ENCODE results near the gene SLC7A14.
"Not testable (repeated sequence)": the region's sequence is repeated elsewhere in the genome, so short reads cannot be mapped to it uniquely, and the experiment has no call there.

SLC7A14 gene

DNA sequence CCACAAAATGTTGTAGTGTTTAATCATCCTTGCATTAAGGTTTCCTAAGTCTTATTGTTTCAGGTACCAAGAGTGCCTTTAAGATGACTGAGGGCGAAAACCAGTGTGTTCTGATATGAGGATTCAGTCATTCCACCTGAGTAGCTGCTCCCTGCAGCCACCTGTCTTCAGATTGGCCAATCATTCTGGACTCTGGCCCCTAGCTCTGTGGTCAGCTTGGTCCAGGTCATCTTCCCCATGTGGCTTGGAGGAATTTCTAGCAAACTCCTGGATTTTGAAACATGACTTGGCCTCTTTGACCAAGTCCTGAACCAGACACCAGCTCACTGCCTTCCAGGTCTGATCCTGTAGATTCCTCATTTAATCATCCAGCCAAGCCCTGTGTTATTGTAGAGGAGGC is 7.8 kb upstream of the SLC7A14 start:
- DNase-seq (ENCODE audit: low read depth), result no peak

DNA sequence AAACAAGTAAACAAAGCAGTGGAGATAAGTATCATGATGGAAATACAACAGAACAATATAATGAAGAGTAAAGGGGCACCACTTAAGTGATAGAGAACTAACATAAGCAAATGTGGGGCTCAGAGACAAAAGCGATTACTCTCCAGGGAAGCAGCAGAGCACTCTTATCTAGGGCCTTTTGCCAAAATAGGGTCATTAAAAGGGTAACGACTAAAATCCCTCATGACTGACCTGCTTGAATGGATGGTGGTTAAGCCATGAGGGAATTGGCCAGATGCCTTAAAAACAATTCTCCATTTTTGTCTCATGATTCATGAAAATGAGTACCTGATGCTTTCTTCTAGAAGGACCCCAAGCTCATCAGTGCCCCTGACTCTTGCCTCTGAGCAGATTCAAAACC is 3.2 kb upstream of the SLC7A14 start:
- no peak for DNase-seq (ENCODE audit: low read depth)

DNA sequence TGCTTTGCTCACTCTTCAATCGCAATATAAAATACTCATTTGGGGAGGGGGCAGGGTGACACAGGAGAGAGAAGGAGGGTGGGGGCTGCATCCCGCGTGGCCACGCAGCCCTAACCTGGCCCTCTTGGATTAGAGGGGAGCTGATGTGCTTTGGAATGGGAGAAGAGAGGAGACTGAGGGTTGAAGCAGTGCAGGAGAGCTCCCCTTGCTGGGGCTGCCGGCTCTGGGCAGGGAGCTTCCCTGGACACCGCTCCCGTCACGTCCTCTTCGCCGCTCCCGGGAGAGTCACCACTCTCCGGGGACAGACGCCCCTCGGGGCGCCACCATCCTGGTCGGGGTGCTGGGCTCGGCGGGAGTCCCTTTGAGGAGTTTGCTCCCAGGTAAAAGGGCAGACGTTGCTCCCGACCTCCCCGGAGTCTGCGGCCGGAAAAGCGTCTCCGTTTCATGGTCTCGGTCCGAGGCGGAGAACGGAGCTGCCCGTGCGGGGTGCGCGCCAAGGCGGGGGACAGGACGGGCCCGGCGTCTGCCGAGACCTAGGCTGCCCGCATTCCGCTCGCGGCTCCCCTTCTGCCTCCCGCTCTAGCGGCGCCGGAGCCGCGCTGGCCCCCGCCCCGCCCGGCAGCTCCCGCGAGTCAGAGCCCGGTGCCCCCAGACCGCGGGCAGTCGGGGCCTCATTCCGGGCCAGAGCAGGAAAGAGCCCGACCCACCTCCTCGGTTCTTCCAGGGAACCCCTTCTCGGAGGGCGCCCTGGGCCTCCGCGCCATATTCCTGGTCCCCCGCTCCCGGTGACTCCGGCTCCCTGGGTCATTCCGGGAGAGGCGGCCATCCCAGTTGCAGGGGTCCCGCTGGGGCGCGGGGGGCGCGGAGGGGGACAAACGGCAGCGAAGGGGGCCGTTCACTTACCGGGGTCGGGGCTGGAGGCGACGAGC is 603 bp downstream of the SLC7A14 start:
- DNase-seq (ENCODE audit: low read depth), result no peak

DNA sequence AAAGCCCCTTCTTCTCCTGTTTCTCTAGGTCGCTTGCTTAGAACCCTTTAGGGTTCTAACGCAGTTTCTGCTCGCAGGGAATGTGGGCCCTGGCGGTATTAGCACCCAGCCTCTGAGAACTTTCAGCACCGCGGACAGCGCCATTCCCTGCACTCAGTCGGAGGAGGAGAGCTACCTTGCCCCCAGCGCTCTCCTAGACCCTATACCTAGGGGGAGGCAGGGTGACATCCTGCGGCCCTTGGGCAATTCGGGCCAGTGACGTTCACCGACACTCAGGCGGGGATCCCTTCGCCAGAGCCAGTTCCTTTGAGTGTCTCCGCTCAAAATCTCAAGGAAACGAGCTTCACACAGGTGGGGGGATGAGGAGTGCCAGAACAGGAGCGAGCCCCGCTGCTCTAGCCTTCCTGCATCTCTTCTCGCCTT is 1.3 kb downstream of the SLC7A14 start:
- peak; percentile 29 for DNase-seq (ENCODE audit: low read depth)

DNA sequence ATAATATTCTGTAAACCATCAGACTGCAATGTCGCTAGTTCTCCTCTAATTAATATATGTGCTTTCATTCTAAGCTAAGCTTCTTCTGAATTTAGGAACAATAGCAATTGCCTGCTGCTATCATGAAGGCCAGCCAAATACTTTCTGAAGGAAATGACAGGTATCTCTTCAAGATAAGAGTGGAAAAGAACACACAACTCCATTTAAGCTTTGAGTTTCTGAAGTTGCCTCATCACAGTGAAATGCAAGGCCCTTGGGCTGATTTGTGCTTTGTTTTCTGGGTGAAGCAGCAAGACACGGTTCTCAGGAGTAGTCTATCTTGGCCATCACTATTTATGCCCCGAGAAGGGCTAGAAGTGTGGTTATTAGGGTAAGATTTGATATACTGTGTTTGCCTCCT is 6.2 kb downstream of the SLC7A14 start:
- DNase-seq (ENCODE audit: low read depth), result no peak

DNA sequence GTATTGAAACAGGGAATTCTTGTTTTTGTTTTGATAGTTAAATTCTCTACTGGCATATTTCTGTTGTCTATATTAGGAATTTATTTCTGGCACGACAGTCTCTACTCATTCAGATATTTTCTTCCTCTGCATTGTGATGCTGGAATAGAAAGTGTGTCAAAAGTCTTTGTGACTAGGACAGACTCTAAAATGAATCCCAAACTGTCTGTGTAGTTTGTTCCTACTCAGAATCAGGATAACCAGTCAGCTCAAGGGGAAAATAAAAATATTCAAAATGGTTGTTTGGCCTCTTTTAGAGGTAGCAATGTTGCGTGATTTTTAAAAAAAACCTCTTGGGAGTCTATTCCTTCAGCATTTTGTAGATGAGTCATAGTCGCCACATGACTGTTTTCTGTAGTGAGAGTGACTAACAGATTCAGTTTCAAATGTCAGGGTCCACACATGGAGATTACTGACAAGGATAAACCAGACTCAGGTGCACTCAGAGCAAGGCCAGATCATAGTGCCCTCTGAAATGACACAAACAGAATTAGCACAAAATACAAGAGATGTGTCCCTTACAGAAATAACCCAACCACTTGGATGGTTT is 13.1 kb downstream of the SLC7A14 start:
- DNase-seq (ENCODE audit: low read depth), result no peak

DNA sequence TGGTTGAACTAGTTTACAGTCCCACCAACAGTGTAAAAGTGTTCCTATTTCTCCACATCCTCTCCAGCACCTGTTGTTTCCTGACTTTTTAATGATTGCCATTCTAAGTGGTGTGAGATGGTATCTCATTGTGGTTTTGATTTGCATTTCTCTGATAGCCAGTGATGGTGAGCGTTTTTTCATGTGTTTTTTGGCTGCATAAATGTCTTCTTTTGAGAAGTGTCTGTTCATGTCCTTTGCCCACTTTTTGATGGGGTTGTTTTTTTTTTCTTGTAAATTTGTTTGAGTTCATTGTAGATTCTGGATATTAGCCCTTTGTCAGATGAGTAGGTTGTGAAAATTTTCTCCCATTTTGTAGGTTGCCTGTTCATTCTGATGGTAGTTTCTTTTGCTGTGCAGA is 18.3 kb downstream of the SLC7A14 start:
- DNase-seq (ENCODE audit: low read depth), result not testable (repeated sequence)

DNA sequence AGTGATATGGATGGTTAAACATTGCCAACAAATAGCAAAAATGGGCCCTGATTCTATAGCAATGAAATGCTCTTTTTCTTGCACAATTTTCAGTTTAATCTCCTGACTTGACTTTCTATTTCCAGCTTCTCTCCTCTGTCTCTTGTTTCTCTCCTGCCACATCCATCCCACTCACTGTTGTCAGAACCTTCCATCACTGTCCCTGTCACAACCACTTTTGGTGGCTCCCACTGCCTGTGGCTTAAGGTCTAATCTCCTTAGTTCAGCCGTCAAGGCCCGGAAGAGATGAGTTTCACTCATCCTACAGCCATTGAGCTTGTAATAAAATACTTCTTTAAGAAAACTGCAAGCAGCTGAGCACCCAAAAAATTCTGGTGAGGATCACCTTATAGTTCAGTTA is 19.5 kb downstream of the SLC7A14 start:
- DNase-seq (ENCODE audit: low read depth), result no peak

DNA sequence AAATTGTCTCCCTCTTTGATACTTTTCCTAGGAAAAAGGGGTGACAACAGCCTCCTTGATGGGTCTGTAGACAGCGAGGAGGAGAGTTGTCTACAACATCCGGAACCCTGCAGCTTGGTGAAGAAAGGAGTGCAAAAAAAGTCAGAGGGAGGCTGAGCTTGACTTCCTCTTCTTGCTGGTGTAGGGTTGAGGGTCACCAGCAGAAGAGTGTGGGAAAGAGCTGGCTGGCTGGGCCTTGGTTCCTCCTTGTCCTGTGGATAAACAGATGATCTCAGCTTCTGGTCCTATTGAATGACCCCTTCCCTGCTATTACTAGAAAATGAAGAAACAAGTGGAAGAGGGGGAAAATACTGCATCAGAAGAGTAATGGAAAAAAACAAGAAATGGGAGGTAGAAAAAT is 20.4 kb downstream of the SLC7A14 start:
- DNase-seq (ENCODE audit: low read depth), result no peak

DNA sequence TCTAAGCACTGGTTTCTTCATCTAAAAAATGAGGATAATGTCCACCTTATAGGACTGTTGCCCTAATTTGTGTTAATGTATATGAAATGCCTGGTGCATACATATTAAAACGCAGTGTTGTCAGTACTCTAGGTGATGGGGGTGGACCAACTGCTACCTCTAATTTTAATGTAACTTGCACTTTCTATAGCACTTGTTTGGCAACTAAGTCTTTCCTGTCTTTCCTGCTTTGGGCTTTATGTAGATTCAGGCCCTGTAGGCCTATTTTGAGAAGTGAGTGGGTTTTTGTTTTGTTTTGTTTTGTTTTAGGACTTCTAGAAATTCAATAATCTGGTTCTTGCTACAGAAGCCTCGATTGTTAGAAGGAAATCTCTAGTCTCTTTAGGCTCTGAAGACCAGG is 21.2 kb downstream of the SLC7A14 start:
- no peak for DNase-seq (ENCODE audit: low read depth)

DNA sequence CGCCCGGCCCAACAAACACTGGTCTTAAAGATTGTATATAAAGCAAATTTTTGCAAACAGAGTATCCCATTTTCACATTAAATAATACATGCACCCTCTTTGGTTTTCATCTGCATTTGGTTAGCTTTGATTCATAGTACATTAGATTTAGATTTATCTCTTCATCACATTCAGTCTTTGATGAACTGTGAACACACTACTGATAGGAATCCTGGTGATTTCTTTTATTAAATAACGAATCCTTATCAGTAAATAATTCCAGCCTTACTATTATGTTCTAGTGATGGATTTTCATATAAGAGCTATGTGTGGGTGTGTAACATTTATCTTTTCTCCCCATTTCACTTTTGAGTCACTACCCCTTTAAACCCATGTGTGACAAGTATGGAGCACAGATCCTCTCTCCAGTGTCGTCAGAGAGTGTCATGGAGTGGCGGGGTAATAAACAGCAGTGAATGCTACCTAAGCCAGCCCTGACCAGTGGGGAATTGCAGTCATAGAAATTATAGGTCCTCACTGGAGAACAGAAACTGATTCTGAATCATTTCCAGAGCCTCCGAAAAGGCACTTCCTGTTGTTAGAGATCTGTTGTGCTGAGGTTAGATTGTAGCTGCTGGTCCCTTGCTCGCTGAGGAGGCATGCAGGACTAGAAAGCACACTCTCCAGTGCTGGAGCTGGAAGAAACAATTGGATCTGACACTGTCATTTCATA is 22.0 kb downstream of the SLC7A14 start:
- no peak for DNase-seq (ENCODE audit: low read depth)

DNA sequence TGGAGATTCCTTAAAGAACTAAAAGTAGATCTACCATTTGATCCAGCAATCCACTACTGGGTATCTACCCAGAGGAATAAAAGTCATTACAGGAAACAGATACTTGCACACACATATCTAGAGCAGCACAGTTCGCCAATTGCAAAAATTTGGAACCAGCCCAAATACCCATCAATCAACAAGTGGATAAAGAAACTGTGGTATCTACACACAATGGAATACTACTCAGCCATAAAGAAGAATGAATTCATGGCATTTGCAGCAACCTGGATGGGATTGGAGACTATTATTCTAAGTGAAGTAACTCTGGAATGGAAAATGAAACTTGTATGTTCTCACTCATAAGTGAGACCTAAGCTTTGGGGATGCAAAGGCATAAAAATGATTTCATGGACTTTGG is 23.8 kb downstream of the SLC7A14 start:
- DNase-seq (ENCODE audit: low read depth), result no peak

DNA sequence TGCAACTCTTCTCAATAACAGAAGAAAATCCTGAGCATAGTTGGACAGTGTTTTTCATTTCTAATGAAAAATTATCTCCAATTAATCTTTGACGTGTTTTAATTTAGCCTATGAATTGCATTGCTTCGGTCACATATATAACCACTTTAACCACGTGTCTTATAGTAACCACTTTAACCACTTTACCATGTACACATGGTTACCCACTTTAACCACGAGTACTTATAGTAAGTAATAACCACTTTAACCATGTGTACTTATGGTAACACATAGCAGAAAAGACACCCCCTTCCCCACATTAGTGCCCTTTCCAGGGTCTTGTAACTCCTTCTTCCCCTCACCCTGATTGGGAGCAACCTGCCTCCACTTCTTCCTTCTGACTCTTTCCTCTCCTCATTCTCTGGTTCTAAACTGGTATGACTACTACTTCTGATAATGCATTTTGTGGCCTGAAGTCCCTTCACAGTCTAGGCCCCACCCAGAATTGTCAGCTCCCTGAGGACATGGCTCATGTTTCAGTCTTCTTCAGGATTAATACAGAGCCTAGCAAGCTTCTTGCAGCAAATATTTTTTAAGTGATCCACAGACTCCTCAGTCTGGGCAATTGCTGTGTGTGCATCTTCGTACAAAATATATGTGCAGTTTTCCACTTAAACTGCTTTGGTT is 25.0 kb downstream of the SLC7A14 start:
- DNase-seq (ENCODE audit: low read depth), result no peak

DNA sequence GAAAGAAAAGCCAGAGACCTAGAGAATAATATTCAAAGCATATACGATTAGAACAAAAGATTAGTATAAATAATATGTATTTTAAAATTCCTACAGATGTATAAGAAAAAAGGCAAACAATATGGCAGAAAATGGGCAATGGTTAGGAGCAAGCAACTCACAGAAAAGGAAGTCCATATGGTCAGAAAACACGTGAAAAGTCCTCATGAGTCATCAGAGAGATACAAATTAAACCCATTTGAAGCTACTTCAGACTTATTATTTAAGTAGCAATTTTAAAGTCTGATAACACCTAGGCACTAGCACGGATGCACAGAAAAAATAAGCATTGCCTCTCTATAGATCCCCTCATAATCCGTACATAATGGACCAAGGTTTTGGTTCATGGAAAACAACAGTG is 25.6 kb downstream of the SLC7A14 start:
- DNase-seq (ENCODE audit: low read depth), result no peak

DNA sequence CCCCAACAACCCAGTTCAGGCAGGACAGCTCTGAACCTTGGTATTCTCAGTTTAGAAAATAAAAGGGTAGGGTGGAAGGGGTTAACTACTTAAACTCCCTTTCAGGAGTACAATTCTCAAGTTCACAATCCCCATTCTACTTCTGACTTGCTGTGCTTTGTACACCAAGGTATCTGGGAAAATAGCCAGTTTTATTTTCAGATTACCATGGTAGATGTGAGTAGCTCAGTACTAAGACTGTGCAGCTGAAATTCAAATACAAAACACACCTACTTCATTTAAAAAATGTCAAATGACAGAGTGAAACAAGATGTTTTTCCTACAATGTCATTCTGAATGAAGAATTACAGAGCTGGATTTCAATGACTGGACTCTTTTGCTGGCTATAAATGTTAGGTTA is 27.4 kb downstream of the SLC7A14 start:
- DNase-seq (ENCODE audit: low read depth), result no peak

DNA sequence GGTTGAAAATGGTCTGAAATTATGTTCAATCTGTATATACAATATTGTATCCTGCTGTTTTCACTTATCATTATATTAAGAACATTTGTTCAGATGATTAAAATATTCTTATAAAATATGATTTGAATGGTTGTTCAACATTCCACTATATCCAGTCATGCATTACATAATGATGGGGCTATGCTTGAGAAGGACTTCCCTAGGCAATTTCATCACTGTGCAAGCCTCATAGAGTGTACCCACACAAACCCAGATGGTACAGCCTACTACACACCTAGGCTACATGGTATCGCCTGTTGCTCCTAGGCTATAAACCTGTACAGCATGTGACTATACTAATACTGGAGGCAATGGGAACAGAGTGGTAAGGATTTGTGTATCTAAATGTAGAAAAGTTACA is 30.5 kb downstream of the SLC7A14 start:
- no peak for DNase-seq (ENCODE audit: low read depth)

DNA sequence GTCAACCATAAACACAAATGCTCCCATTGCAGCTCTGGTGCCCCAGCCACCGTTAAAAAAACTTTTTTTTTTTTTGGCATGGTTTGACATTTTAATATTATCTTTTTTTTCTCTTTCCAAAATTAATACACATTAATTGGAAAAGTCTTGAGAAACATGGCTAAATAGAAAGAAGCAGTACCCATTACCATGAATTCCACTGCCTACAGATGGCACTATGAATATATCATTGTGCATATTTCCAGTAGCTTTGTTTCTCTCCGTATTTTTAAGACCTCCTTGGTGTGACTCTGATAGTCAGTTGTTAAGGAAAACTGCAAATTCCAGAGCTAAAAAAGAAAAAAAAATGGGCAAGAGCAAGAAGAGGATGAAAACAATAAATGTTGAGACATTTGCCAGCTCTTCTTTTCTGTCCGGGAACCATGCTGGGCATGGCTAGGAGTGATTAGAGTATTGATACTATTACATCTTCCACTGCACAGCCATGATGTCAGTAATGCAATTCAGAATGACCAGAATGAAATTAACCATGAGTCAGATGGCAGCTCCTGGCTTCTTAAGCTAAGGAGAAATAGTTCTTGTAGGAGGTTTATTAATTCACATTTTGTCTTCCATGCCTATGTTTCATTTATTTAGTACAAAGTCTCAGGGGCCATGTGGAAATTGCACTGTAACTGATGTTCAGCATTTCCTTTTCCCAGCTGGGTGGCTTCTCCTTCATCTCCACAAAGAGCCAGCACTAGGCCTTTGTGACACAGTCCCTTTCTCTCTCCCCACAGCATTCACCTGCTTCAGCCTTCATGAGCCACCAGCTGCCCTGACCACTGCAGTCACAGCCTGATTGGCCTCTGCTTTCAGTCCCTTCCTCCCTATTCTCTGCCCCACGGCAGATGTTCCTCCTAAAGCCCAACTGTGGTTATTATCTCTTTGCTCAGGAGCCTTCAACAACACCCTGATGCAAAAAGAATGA is 31.8 kb downstream of the SLC7A14 start:
- no peak for DNase-seq (ENCODE audit: low read depth)

DNA sequence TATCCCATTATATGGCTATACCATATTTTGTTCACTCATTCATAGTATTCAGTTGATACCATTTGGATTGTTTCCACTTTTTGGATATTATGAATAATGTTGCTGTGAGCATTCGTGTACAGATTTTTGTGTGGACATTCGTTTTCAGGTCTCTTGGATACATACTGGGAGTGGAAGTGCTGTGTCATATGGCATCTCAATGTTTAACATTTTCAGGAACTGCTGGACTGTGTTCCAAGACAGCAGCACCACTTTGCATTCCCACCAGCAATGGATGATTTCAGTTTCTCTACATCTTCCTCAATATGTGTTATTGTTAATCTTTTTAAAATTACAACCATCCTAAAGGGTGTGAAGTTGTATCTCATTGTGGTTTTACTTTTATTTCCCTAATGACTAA is 34.6 kb downstream of the SLC7A14 start:
- DNase-seq (ENCODE audit: low read depth), result no peak

DNA sequence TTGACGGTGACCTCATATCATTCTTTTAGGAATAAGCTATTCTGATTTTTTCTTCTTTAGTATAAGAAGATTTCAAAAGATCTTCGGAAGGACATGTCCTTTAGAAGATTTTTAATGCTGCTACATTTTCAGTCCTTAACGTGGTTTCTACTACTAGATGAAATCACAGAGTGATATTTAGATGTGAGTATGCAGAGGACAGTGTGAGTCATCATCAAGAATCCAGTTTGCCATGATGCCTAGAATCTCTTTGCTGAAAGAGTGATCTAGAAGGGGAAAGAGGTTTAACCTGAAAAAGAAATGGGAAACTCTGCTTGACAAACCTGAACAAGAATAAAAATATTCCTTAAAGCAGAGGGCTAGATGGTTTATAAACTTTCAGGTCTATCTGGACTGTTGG is 43.2 kb downstream of the SLC7A14 start:
- no peak for DNase-seq (ENCODE audit: low read depth)

DNA sequence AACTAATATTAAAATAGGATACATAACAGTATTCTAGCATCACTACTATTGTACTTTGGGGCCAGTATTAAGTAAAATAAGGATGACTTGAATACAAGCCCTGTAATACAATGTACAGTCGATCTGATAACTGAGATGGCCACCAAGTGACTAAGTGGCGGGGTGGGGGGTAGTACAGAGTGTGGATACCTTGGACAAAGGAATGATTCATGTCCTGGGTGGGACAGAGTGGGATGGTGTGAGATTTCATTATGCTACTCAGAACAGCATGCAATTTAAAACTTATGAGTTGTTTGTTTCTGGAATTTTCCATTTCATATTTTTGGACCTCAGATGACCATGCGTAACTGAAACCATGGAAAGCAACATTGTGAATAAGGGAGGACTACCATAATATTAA is 46.0 kb downstream of the SLC7A14 start:
- DNase-seq (ENCODE audit: low read depth), result no peak

DNA sequence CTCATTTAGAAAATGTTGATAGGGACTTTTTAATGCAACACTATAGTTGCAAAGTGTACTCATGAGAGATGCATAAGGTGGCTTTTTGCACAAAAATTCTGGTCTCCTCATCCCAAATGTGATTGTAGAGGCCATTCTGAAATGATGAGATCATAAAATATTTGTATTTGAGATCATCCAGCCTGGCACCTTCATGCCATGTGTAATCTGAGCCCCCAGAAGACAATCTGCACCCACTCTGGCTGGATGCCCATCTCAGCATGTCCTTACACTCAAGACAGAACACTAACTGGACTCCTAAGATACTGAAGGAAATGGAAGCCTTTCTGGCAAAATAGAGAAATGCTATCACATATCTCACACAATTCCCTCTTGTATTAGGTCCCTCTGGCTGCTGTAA is 49.2 kb downstream of the SLC7A14 start:
- no peak for DNase-seq (ENCODE audit: low read depth)
